Fibroblast of villous mesenchyme (primary cell): Measurements from ENCODE around the gene PHF10. TPM values are rescaled to one million over a fixed set of nuclear protein-coding genes. Genes with fewer than 3 reads are reported as not detected.

Experiments used
- DNase-seq: peaks from one replicate; pipeline ENCODE4 v3.0.0-alpha.2; 2010; ENCODE audit warnings: low read depth
- H3K4me3 ChIP-seq: 2 replicates; pipeline ENCODE4 v1.5.1; 2011; ENCODE audit warnings: low read depth, mild to moderate bottlenecking, low read length
- total RNA-seq: library from RNA; depleted of rRNA; stranded (reverse); fragments of >200 nt; gene quantifications from 2 replicates; pipeline ENCODE4 v1.2.3, GENCODE V29; 2012
- TF ChIP-seq, protein P1 (sequence below): IDR thresholded peaks from 2 replicates; pipeline ENCODE4 v1.5.1; 2012; ENCODE audit warnings: low read depth, mild to moderate bottlenecking, low read length; ENCODE audit not compliant: insufficient read depth

Gene PHF10
- total RNA-seq, 1 donor: 17.7 TPM

DNA sequence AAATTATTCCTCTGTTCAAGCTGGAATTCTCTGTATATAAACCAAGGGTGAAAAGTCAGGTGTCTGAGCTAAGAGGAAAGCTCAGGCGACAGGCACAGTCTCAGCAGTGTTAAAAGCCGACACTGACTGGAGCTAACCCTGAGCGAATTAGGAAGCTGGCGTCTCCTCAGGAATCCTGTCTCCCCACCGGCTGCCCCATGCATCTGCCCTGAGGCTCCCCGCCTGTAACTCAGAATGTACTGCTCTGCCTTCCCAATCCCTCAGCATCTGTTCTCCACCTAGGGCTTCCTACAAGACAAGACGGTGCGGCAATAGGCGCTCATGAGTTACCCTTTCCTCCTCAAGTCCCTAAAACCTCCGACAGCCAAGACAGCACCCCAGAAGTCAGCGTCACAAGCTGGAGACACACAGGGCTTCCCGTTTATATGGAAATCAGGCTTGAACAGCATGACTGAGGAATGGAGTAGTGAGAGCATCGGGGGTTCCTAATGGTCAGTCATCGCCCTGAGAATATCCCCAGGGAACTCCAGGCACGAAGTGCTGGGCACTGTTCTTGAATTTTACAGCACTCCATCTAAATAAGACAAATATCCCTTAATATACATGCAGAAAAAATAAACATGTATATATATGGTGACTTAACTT is 56.0 kb downstream of the PHF10 start:
- DNase-seq: no peak
- H3K4me3 ChIP-seq: no peak overlapping the region
- TF ChIP-seq, protein P1, sequence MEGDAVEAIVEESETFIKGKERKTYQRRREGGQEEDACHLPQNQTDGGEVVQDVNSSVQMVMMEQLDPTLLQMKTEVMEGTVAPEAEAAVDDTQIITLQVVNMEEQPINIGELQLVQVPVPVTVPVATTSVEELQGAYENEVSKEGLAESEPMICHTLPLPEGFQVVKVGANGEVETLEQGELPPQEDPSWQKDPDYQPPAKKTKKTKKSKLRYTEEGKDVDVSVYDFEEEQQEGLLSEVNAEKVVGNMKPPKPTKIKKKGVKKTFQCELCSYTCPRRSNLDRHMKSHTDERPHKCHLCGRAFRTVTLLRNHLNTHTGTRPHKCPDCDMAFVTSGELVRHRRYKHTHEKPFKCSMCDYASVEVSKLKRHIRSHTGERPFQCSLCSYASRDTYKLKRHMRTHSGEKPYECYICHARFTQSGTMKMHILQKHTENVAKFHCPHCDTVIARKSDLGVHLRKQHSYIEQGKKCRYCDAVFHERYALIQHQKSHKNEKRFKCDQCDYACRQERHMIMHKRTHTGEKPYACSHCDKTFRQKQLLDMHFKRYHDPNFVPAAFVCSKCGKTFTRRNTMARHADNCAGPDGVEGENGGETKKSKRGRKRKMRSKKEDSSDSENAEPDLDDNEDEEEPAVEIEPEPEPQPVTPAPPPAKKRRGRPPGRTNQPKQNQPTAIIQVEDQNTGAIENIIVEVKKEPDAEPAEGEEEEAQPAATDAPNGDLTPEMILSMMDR: no peak

DNA sequence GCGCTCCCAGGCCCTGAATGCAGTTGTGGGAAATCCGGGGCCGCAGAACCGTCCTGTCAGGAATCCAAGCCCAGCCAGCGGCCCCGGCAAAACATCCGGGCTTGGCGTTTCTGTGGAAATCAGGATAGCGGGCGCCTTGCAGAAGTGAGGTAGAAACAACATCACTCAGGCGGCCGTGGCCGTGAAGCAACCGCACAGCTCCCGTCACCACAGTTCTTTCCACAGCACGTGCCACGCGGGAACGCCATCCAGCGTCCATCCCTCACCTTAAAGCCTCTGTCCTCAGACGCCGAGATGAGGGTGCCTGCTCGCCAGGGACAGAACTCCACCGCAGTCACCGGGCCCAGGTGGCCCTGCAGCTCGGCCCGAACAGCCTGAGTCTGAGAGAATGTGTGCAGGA is 56.6 kb downstream of the PHF10 start:
- H3K4me3 ChIP-seq: no peak overlapping the region
- no peak for DNase-seq
- TF ChIP-seq, protein P1: no peak

DNA sequence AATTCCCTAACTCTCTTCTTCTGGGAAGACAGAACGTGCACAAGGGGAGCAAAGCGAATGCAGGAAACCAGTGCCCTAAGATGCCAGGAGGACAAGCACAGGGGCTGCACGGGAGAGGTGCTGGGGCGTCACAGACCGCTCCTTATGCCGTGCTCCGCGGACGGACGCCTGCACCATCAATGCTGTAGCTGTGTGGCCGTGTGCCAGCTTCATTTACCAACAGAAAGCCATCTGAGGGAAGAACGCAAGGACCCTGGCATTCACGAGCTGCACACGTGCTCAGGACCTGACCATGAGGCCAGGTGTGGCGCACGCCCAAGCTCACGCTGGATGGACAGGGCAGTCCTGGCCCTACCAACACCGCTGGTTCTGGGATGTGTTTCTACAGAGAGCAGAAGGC is 57.9 kb downstream of the PHF10 start:
- no peak for DNase-seq
- TF ChIP-seq, protein P1: no peak

DNA sequence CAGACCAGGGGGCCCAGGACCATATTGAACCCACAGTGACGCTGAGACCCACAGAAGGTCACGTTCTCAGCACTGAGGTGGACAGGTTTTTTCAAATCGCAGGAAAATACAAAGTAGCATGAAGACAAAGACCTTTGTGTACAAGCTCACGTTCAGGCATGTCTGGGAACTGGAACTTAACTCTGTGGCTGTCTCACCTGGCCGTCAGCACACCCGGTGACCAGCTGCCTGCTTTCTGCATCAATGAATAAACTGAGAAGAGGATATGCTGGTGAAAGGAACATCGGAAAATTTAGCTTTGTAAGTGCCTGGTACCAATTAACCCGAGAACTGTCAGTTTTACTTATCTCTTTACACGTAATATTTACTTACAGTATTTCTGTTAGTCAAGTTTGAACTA is 59.0 kb downstream of the PHF10 start:
- no peak overlapping the region for H3K4me3 ChIP-seq
- DNase-seq: no peak
- TF ChIP-seq, protein P1: no peak

More for the DNA sequence above, 57.9 kb downstream of the PHF10 start:
- H3K4me3 ChIP-seq: no peak overlapping the region

DNA sequence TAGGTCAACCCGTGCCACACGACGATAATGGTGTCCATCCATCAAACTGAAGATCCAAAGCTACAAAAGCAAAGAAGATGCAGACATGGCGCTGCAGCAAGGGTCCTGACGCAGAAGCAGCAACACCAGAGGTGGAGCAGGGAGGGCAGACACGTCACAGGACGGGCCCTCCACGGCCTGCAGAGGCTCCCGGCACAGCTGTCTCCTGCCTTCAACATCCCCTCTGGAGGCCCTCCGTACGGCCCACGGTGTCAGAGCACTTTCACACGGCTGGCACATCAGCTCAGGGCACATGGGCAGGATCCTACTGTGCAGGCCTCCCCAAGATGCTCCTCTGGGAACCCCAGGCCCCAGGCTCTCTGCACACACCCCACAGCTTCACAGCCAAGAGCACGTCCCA is 60.1 kb downstream of the PHF10 start:
- TF ChIP-seq, protein P1: no peak
- no peak for DNase-seq
- no peak overlapping the region for H3K4me3 ChIP-seq

DNA sequence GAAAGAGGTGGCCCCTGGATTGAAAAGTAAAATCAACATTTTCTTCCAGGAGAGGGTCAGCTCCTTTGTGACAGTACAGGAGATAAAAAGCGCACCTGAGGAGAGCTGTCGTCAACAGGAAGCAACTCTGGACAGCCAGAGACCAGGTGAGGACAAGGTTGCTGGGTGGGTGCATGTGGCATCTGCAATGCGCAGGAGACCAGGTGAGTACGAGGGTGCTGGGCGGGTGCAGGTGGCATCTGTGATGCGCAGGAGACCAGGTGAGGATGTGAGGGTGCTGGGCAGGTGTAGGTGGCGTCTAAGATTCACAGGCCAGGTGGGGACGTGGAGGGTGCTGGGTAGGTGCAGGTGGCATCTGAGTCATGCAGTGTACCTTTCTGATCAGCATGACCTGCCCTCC is 60.8 kb downstream of the PHF10 start:
- TF ChIP-seq, protein P1: no peak
- no peak for DNase-seq
- H3K4me3 ChIP-seq: no peak overlapping the region

DNA sequence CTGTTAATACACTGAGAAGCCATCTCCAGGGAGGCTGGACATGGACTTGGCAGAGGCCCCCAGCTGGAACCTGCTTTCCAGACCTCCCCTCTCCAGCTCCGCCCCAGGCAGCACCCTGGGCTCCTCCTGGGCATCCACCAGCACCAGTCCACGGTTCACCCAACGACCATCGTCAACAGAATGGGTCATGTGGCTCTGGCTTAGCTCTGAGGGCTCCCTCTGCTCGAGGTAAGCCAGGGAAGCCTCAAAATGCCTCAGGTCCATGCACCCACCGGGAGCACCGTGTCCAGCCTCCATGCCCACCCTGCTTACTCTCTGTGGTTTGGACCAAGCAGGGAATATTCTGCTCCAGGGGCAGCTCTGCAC is 62.9 kb downstream of the PHF10 start:
- TF ChIP-seq, protein P1: no peak
- H3K4me3 ChIP-seq: no peak overlapping the region
- DNase-seq: no peak
